GM12878 (cell line): ENCODE data around the gene THAP4. TPM values are rescaled to one million over a fixed set of nuclear protein-coding genes. Genes with fewer than 3 reads are reported as not detected.

ENCODE experiments used
- ATAC-seq: fragments of 200-7000 bp; cut with Tn5 transposase; 3 replicates; pipeline ENCODE4 v1.9.1; 2020; ENCODE audit warnings: mild to moderate bottlenecking, moderate library complexity
- BruUV-seq: library from RNA; stranded (reverse); fragments of 400-500 nt; replicated peaks from 2 replicates; lab custom pipeline; 2021; lab: Mats Ljungman, UMichigan
- CTCF ChIA-PET: fragments of 300-600 bp; sonication (Branson Sonifier 250); formaldehyde crosslinking; extraction: SDS; loops from one replicate; lab custom pipeline; 2021; ENCODE audit warnings: inconsistent platforms; lab: Yijun Ruan, JAX
- POLR2A ChIA-PET: fragments of 350-600 bp; formaldehyde crosslinking; extraction: SDS; loops from one replicate; lab custom pipeline; 2021; ENCODE audit warnings: inconsistent platforms; lab: Charles Lee
- RAD21 ChIA-PET: fragments of 300-600 bp; sonication (Branson Sonifier 250); formaldehyde crosslinking; loops from one replicate; lab custom pipeline; 2023; ENCODE audit warnings: antibody characterized with exemption; ENCODE audit not compliant: unreplicated experiment; lab: Charles Lee
- SMC1A ChIA-PET: fragments of 300-600 bp; sonication (Branson Sonifier 250); formaldehyde crosslinking; loops from one replicate; lab custom pipeline; 2023; ENCODE audit not compliant: unreplicated experiment, uncharacterized antibody; lab: Charles Lee
- DNase-seq: peaks from one replicate; pipeline ENCODE4 v3.0.0-alpha.2; 2011; ENCODE audit warnings: low read depth, low spot score
- FAIRE-seq: peaks from 3 replicates; lab custom pipeline; 2011; peaks lifted over from hg19 to GRCh38; lab: Jason Lieb, UNC
- H2AFZ ChIP-seq: 2 replicates; pipeline ENCODE4 v1.6.0; 2011; ENCODE audit warnings: low read depth, low read length, control low read depth; ENCODE audit not compliant: control insufficient read depth
- H3K27ac ChIP-seq: 2 replicates; pipeline ENCODE4 v1.5.1; 2011; ENCODE audit warnings: control low read depth; ENCODE audit not compliant: control insufficient read depth, insufficient read depth
- H3K27me3 ChIP-seq, 2 experiments: replicated peaks in 1 of 2; 2 replicates each; pipeline versions ENCODE4 v1.6.0 to v1.6.1; 2011; ENCODE audit warnings: low read length in 1 of 2; ENCODE audit not compliant: control insufficient read depth in 2 of 2, insufficient read depth in 2 of 2
- H3K36me3 ChIP-seq, 2 experiments: 2 replicates each; pipeline ENCODE4 v1.5.1; 2011; ENCODE audit warnings: low read length in 1 of 2; ENCODE audit not compliant: control insufficient read depth in 2 of 2, insufficient read depth in 2 of 2
- H3K4me1 ChIP-seq: 2 replicates; pipeline ENCODE4 v1.6.1; 2011; ENCODE audit warnings: mild to moderate bottlenecking, low read length, moderate library complexity, mixed read lengths; ENCODE audit not compliant: control insufficient read depth, insufficient read depth
- H3K4me2 ChIP-seq: 2 replicates; pipeline ENCODE4 v1.6.0; 2011; ENCODE audit warnings: control low read depth; ENCODE audit not compliant: control insufficient read depth, insufficient read depth
- H3K4me3 ChIP-seq: fragments of 200-600 bp; sonication (generic); 2 replicates; pipeline ENCODE4 v1.5.1; 2016
- H3K79me2 ChIP-seq: 2 replicates; pipeline ENCODE4 v1.6.0; 2011; ENCODE audit warnings: low read length; ENCODE audit not compliant: control insufficient read depth, insufficient read depth
- H3K9ac ChIP-seq: 2 replicates; pipeline ENCODE4 v1.8.0; 2011; ENCODE audit warnings: low read length, control low read depth, mixed read lengths; ENCODE audit not compliant: control insufficient read depth, insufficient read depth
- H3K9me3 ChIP-seq: replicated peaks from 3 replicates; pipeline ENCODE4 v1.5.1; 2011; ENCODE audit warnings: mild to moderate bottlenecking, low read length; ENCODE audit not compliant: control insufficient read depth, insufficient read depth
- H4K20me1 ChIP-seq: 2 replicates; pipeline ENCODE4 v1.6.0; 2011; ENCODE audit not compliant: control insufficient read depth, insufficient read depth
- CBX3 ChIP-seq: fragments of 200-600 bp; sonication (generic); IDR thresholded peaks from 2 replicates; pipeline ENCODE4 v1.6.1; 2016; ENCODE audit warnings: low read depth, borderline replicate concordance
- EP300 ChIP-seq, 2 experiments: fragments of 150-350 bp in 1 of 2; IDR thresholded peaks; 2 replicates each; pipeline ENCODE4 v1.6.1; 2011 to 2012; ENCODE audit warnings: low read depth in 2 of 2, low read length in 2 of 2, borderline replicate concordance in 1 of 2, improper control_type of control experiment in 1 of 2, inconsistent platforms in 1 of 2; ENCODE audit not compliant: control insufficient read depth in 1 of 2
- GABPA ChIP-seq: IDR thresholded peaks from 2 replicates; pipeline ENCODE4 v1.6.1; 2014; ENCODE audit warnings: antibody characterized with exemption, low read depth, mild to moderate bottlenecking, inconsistent platforms
- HDAC6 ChIP-seq: fragments of 200-600 bp; sonication (generic); IDR thresholded peaks from one replicate; pipeline ENCODE4 v1.8.0; 2017; ENCODE audit warnings: antibody characterized with exemption; ENCODE audit not compliant: unreplicated experiment
- NFYB ChIP-seq: IDR thresholded peaks from 2 replicates; pipeline ENCODE4 v1.6.1; 2011; ENCODE audit warnings: low read depth, mild to moderate bottlenecking, low read length, improper control_type of control experiment, moderate library complexity; ENCODE audit not compliant: insufficient read depth
- SREBF2 ChIP-seq: IDR thresholded peaks from 2 replicates; pipeline ENCODE4 v1.6.1; 2012; ENCODE audit warnings: mild to moderate bottlenecking, low read length
- YBX1 ChIP-seq: fragments of 450-650 bp; IDR thresholded peaks from 2 replicates; pipeline ENCODE4 v1.6.1; 2016; ENCODE audit warnings: antibody characterized with exemption
- ZBED1 ChIP-seq: IDR thresholded peaks from 2 replicates; pipeline ENCODE4 v1.6.1; 2016; ENCODE audit warnings: borderline replicate concordance
- ZNF207 ChIP-seq: fragments of 450-650 bp; IDR thresholded peaks from 2 replicates; pipeline ENCODE4 v1.6.1; 2014; ENCODE audit warnings: antibody characterized with exemption, mild to moderate bottlenecking, borderline replicate concordance
- WGBS: methylation state at CpG from one replicate; pipeline ENCODE4 v1.1.6; 2016; ENCODE audit warnings: low lambda C conversion rate; ENCODE audit not compliant: insufficient replicate concordance, insufficient coverage; ENCODE audit errors: missing lambda C conversion rate; 5-methylcytosine and 5-hydroxymethylcytosine counted together
- in situ Hi-C: fragments of 300-500 bp; cut with MboI; formaldehyde crosslinking; loops from 9 replicates; pipeline ENCODE4 v1.14.3; 2018; ENCODE audit warnings: mixed read lengths
- intact Hi-C: fragments of 100-400 bp; cut with micrococcal nuclease; formaldehyde crosslinking; loops from one replicate; pipeline ENCODE4 v1.14.2; 2022; ENCODE audit not compliant: unreplicated experiment
- polyA plus RNA-seq, 11 experiments: library from polyadenylated mRNA; depleted of rRNA in 4 of 11; unstranded in 6 of 11; stranded (reverse) in 5 of 11; fragments of >200 nt; fragmentation: Nextera tagmentation in 4 of 11; fragmentation: Illumina TruSeq in 1 of 11; extraction: Ambion mirVana in 4 of 11; extraction: Trizol in 1 of 11; gene quantifications; 1 replicate in 1 of 11; 2 replicates in 10 of 11; pipeline versions ENCODE4 v1.2.1 to v1.2.3, GENCODE V29; 2011 to 2016; ENCODE audit warnings: inconsistent platforms in 2 of 11, missing spikeins in 2 of 11, low read depth in 1 of 11
- total RNA-seq, 4 experiments: library from RNA; depleted of rRNA in 3 of 4; stranded (reverse); fragments of >200 nt in 3 of 4; fragmentation: Illumina TruSeq in 1 of 4; extraction: Trizol in 1 of 4; gene quantifications; 2 replicates each; pipeline versions ENCODE4 v1.2.1 to v1.2.3, GENCODE V29; 2013 to 2021
- TF ChIP-seq, protein P1 (sequence below): fragments of 450-650 bp; IDR thresholded peaks from 2 replicates; pipeline ENCODE4 v1.6.1; 2017; ENCODE audit warnings: mild to moderate bottlenecking, moderate library complexity
- TF ChIP-seq, protein P2 (sequence below): IDR thresholded peaks from 2 replicates; pipeline ENCODE4 v1.6.1; 2012; ENCODE audit warnings: low read depth, low read length, improper control_type of control experiment

The THAP4 gene
- total and polyA plus RNA-seq, 10 of the 15 experiments (the other 5 are each of a cell fraction or from before 2014, with no cell fraction given) = 12.9 to 67.7 (median 44.5) TPM

DNA sequence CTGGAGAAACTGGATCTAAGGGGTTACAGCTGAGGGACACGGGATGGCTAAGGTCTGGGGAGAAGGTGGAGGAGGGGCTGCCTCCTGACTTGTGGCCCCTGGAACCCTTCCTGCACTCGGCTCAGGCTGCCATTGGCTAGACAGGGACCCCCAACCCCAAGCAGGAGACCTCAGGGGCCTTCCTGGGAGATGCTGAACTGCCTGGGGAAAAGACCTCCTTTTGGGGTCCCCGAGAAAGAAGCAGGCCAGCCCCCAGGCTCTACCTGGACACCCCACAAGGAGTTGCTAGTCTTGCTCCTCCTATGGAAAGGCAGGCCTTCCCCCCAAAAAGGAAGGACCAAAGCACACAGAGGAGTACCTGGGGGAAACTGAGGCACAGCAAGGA is 88.5 kb downstream of the THAP4 start (continued):
- TF ChIP-seq, protein P1, sequence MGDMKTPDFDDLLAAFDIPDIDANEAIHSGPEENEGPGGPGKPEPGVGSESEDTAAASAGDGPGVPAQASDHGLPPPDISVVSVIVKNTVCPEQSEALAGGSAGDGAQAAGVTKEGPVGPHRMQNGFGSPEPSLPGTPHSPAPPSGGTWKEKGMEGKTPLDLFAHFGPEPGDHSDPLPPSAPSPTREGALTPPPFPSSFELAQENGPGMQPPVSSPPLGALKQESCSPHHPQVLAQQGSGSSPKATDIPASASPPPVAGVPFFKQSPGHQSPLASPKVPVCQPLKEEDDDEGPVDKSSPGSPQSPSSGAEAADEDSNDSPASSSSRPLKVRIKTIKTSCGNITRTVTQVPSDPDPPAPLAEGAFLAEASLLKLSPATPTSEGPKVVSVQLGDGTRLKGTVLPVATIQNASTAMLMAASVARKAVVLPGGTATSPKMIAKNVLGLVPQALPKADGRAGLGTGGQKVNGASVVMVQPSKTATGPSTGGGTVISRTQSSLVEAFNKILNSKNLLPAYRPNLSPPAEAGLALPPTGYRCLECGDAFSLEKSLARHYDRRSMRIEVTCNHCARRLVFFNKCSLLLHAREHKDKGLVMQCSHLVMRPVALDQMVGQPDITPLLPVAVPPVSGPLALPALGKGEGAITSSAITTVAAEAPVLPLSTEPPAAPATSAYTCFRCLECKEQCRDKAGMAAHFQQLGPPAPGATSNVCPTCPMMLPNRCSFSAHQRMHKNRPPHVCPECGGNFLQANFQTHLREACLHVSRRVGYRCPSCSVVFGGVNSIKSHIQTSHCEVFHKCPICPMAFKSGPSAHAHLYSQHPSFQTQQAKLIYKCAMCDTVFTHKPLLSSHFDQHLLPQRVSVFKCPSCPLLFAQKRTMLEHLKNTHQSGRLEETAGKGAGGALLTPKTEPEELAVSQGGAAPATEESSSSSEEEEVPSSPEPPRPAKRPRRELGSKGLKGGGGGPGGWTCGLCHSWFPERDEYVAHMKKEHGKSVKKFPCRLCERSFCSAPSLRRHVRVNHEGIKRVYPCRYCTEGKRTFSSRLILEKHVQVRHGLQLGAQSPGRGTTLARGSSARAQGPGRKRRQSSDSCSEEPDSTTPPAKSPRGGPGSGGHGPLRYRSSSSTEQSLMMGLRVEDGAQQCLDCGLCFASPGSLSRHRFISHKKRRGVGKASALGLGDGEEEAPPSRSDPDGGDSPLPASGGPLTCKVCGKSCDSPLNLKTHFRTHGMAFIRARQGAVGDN = no peak
- TF ChIP-seq ZNF207 (no peak), ZBED1 (no peak)

DNA sequence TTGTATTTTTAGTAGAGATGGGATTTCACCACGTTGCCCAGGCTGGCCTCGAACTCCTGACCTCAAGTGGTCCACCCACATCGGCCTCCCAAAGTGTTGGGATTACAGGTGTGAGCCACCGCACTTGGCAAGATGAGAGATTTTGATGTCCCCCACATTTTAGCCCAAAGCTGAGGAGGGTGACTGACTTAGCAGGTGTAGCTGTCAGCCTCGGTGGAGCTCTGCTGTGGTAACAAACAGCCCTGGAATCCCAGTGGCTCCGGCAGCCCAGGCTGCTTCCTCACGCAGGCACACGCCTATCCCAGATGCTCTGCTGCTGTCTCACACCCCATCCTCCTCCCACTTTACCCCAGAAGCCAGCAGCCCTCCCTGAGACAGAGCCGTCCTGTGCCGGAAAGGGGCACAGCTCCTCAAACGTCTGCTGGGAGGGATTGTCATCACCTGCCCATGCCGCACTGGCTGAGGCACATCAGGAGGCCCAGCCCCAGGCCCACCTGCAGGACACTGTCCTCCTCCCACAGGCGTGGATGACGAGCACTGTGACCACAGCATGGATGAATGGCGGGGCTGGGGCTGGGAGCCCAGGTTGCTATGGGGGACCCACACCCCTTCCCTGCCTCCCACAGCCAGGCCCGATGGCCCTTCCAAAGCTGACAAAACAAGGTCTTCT is 89.0 kb downstream of the THAP4 start:
- ChIA-PET RAD21 (no interaction called here), CTCF (no interaction called here), SMC1A (no interaction called here), POLR2A (interaction anchor here (0.6 kb wide), 1 partner anchor 18 kb away, joined by 11 read pairs; no protein-coding TSS in a partner anchor)
- no TSS peak for BruUV-seq
- no peaks in the 10 kb centered on the region for H3K4me1 ChIP-seq
- H3K4me2 ChIP-seq = no peak overlapping the region
- TF ChIP-seq, protein P2, sequence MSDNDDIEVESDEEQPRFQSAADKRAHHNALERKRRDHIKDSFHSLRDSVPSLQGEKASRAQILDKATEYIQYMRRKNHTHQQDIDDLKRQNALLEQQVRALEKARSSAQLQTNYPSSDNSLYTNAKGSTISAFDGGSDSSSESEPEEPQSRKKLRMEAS = no peak
- no peak for TF ChIP-seq SREBF2
- TF ChIP-seq NFYB = no peak
- TF ChIP-seq HDAC6 = no peak
- TF ChIP-seq CBX3 = no peak
- TF ChIP-seq GABPA = no peak
- no peak for TF ChIP-seq YBX1
- no peak for TF ChIP-seq EP300 (IDR thresholded peaks at IDR 0.05; ENCODE audit: borderline replicate concordance in 1 of 2, control insufficient read depth in 1 of 2, low read depth in 2 of 2, low read length in 2 of 2)
- no peak for TF ChIP-seq ZBED1
- H3K9me3 ChIP-seq = no peaks in the 10 kb centered on the region
- H3K27ac ChIP-seq = no peak overlapping the region
- WGBS = 36% methylated on average over 16 of the region's 16 CpGs
- FAIRE-seq (no peak), DNase-seq (no peak), ATAC-seq (no peak)
- no peak overlapping the region for H3K9ac ChIP-seq
- intact Hi-C loops = no loop called here
- no peak overlapping the region for H2AFZ ChIP-seq
- no peak overlapping the region for H3K4me3 ChIP-seq
- no peaks in the 10 kb centered on the region; a peak in 2 of 4 replicates for H3K27me3 ChIP-seq
- in situ Hi-C loops = no loop called here
- no peaks in the 10 kb centered on the region for H3K36me3 ChIP-seq
- no peaks in the 10 kb centered on the region for H3K79me2 ChIP-seq
- no peaks in the 10 kb centered on the region for H4K20me1 ChIP-seq
